GM19099 (cell line): ENCODE measurements around the gene CCSAP.

ENCODE experiments used
- POLR2A ChIP-seq: IDR thresholded peaks from 3 replicates; pipeline ENCODE4 v1.6.1; 2011; ENCODE audit warnings: low read depth; ENCODE audit not compliant: insufficient read length; ENCODE audit errors: extremely low read depth

The CCSAP gene

DNA sequence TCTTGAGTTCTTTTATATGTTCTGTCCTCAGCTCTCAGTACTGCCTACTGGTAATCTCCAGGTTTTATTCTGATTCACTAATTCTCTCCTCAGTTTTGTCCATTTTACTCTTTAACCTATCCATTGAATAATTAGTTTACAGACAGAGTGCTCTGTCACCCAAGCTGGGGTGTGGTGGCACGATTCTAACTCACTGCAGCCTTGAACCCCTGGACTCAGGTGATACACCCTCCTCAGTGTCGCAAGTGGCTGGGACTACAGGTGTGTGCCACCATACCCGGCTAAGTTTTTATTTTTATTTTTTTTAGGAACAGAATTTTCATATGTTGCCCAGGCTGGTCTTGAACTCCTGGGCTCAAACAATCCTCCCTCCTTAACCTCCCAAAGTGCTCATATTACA lies 58.0 kb downstream of the CCSAP start:
- TF ChIP-seq POLR2A, result no peak

DNA sequence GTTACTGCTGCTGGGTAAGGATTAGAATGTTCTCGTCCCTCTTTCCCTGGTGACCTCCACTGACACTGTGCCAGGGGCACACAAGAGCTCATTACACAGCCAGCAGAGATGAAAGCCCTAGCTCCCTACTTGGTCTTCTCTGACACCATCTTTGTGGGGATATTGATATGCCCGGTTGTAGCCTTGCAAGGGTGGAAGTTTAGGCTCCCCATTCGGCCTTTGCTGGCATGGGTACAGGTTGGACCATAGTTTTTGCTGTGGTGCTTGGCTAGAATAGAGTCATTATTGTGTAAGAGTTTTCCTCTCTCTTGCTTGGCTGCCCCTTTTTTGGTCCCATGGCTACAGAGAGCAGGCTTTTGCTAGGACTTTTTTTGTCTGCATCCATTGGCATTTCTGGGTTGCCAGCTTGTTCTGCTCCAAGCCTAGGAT lies 59.6 kb downstream of the CCSAP start:
- TF ChIP-seq POLR2A, result no peak

GRCh38 chr1:229282295-229282823 lies 60.5 kb downstream of the CCSAP start:
- TF ChIP-seq POLR2A, result no peak

DNA sequence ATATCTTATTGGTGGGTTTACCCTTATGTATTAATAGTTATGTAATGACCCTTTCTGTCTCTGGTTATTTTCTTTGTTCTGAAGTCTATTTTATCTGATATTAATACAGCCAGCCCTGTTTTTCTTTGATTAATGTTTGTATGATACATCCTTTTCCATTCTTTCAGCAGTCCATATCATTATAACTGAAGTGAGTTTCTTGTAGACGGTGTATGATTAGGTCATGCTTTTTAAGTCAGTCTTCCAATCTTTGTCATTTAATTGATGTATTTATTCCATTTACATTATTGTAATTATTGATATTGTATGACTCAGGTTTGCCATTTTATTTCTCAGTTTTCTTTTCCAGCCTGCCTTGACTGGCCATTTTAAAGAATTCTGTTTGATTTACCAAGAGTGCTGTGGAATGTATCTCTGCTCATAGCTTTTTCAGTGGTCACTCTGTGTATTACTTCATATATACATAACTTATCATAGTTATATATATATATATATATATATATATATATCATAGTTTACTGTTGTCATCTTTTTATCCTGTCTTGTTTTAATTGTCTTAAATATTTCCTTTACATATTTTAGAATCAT lies 61.4 kb downstream of the CCSAP start:
- no peak for TF ChIP-seq POLR2A

DNA sequence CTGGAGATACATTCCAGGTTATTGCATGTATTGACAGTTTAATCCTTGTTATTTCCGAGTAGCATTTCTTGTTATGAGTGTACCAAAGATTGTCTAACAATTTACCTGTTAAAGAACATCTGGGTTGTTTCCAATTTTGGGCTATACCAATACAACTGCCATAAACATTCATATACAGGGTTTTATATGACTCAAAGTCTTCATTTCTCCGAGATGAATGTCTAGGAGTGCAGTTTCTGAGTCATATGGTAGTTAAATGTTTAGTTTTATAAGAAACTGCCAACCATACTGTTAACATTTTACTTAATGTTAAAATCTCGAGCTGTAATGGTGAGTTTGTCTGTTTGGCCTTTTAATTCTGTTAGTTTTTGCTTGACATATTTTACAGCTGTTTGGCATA lies 61.9 kb downstream of the CCSAP start:
- TF ChIP-seq POLR2A, result no peak

DNA sequence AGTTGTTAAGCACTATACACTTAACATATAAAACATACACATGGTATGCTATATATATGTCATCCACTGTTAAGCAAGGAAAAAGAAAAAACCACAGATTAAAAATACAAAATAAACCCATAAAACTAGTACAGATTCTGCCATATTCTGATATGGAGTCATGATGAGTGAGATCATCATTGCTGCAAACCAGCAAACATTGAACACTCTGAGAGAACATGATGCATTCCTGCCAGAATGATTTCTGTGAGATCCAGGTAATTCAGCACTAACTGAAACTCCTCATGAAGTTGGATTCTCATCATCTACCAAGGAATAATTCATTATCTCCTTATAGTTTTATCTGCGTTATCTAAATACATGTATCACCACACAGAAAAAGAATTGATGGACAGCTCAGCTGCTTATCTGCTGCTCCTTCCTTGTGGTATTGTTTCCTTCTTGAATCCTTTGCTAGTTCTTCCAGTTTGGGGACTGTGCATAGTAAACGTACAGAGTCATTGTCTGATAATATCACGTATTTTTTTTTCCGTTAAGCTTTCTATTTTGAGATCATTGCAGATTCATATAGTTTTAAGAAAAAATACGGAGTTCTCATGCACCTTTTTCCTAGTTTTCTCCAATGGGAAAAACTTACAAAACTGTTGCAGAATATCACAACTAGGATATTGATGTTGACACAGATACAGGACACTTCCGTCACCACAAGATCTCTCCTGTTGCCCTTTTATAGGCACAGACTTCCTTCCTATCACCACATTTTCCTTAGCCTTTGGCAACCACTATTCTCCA lies 62.6 kb downstream of the CCSAP start:
- TF ChIP-seq POLR2A, result no peak

DNA sequence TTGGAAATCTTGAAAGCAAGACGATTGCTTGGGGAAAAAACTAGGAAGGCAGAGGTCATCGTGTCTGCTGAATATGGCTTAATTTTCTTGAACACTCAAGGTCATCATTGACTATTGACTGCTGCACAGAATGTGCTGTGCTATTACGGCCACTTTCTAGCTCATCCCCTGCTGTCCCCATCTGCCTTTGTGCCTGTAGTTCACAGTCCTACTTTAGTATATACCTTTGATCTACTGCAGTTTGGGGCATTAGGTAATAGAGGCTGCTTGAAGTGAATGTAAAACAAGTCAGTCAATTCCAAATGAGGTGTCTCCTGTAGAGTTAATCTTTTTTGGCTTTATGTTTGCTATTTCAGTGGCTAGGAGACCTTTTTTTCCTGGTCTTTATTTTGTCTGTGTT lies 63.6 kb downstream of the CCSAP start:
- no peak for TF ChIP-seq POLR2A

DNA sequence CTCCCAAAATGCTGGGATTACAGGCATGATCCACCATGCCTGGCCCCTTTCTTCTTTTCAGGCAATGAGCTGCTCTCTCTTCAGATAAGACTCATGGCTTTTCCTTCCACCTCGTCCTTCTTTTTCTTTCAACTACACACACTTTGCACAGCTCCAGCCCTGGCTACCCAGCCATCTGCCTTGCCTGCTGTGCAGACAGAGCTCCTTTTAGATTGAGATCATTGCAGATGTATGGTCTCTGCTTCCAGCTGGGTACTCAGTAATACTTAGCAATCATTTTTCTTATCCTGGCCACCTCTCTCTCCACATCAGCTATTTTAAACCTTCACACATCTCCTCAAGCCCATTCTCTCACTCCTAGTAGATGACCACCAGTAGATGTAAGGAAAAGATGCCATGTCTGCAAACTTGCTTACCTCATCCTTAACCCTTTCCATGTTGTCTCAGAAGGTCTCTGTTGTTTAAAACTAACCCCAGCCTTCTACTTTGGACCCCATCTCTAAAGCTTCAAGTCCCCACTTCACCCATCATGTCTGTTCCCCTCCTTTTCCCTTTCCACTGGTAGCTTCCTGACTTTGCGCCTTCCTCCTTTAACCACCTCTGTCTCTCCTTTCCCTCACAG lies 64.6 kb downstream of the CCSAP start:
- no peak for TF ChIP-seq POLR2A

- no peak for TF ChIP-seq POLR2A
Observed at GRCh38 chr1:229275005-229275404, 67.8 kb downstream of the CCSAP start.

DNA sequence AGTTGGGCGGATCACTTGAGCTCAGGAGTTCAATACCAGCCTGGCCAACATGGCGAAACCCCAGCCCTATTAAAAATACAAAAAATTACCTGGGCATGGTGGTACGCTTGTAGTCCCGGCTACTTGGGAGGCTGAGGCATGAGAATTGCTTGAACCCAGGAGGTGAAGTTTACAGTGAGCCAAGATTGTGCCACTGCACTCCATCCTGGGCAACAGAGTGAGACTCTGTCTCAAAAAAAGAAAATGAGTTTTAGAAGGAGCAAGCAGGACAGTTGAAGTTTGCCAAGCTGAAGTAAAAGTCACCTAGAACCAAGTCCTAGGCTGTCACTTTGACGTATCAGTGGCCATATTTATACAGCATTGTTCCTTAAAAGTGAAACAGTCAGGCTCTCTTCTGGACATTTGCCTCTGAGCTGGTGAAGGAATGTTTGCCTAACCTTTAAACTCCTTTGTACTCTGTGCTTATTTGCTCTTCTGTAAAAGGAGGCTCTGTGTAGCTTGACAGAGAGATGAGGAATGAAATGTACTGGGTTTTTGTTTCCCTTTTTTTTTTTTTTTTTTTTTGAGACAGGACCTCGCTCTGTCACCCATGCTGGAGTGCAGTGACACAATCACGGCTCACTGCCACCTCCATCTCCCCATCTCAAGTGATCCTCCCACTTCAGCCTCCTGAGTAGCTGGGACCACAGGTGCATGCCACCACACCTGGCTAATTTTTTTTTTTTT lies 69.2 kb downstream of the CCSAP start:
- TF ChIP-seq POLR2A, result no peak

DNA sequence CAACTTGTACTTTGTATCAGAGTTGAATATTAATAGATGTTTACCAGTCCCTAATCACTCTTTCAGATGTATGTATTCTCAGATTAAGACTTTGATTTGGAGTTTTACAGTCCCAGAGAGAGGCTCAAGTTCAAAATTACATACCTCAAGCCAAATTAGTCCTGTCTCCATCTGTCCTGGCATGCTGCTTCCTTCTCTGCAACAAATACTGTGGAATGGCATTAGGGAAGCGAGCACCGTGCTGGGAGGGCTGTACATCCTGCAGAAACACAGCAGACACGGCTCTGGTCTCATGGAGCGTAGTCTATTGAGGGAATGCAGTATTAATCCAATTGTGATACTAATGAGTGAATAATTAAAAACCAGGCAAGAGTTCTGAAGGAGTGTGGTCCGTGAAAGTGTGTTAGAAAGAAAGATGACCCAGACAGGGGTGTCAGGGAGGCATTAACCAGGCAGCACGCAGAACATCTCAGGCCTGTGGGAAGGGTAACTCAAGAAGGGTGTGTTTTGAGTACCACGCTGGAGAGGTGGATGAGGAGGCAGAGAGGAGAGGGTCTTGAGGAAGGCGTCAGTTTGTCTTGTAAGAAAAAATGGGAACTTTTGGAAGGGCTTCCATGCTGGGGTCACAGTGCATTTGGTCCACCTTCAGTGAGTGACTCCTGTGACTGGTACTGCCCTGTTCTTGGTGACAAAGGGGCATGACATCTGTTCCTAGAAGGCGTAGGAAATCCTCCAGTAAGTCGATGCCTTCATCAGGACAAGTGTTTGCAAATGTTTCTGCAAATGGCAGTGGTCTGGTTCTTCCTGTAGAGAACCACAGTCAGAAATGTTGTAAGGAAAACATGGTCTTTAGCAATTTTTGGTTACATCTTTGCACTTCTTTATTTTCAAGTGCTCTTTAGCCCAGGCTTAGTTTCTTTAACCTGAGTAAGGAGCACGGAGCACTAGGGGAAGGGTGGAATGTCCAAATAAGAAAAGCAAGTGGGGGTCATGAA lies 70.4 kb downstream of the CCSAP start:
- TF ChIP-seq POLR2A, result no peak

DNA sequence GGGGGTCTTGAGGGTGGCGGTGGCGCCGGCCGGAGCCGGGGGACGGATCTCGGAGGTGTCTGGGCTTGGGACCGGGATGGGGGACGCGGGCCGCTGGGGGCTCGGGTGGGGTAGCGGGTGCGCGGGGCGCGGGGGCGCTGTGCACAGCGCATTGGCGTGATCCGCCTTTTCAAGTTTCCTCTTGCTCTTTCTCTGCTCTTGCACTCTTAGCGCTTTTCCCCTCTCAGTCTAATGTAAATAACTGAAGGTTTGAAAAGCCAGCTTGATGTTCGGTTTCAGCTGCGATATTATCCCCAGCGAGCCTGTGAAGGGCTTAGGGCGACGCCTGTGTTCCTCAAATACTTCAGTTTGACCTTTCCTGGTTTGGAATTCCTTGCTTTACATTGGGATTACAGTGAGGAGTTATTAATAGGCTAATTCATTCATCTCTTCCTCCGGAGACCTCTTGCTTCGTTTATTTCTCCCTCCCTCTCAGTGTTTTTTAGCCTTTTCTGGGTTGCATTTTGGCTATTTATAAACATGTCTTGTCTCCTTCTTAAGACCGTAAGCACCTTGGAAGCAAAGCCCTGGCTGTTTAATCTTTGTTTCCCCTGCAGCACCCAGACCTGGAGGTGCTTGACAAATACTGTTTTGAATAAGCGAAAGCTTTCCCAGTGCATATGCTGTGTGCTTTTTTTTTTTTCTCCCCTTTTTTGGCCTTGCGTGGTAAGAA lies 71.2 kb downstream of the CCSAP start:
- no peak for TF ChIP-seq POLR2A
